ENCODE results near the gene TRIOBP.

DNA sequence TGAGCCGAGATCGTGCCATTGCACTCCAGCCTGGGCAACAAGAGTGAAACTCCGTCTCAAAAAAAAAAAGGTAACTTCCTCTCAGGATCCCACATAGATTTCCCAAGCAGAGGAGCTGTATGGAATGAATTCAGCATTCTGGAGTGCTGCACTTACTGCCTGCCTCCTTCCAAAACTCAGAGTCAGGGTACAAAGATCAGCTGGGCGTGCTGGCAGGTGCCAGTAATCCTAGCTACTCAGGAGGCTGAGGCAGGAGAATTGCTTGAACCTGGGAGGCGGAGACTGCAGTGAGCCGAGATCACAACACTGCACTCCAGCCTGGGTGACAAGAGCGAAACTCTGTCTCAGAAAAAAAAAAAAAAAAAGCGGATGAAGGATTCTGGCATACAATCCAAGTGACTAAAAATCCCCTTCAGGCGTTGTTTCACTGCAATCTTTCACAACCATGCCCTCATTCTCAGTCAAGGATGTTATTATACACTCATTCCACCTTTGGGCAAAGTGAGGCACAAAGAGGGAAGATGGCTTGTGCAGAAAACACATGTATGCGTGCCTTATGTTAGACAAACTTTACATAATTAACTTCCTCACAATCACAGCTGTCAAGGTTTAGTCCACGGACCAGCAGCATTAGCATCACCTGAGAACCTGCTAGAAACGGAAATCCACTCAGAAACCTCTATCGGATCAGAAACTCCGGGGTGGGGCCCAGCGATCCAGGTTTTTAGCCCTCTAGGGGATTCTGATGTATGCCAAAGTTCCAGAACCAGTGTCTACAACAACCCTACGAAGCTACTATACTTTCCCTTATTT lies 11.8 kb upstream of the TRIOBP start:
- TF ChIP-seq CTCF (optimal IDR thresholded peaks at IDR 0.05 in 1 of 3, IDR thresholded peaks at IDR 0.05 in 1 of 3, conservative IDR thresholded peaks at IDR 0.05 in 1 of 3; ENCODE audit: extremely low read depth in 1 of 3, insufficient read depth in 2 of 3, low read length in 3 of 3) (no peak), EZH2 (IDR thresholded peaks at IDR 0.05; ENCODE audit: low read length) (no peak)
